CD4-positive, CD25-positive, alpha-beta regulatory T cell (primary cell): ENCODE measurements around the gene NEAT1. TPM values are rescaled to one million over a fixed set of nuclear protein-coding genes. Genes with fewer than 3 reads are reported as not detected.
"Not testable (repeated sequence)": the region's sequence is repeated elsewhere in the genome, so short reads cannot be mapped to it uniquely, and the experiment has no call there.

Experiments used
- ATAC-seq, 2 donors: fragments of 150-1000 bp; cut with Tn5 transposase; one replicate each; pipeline ENCODE4 v1.10.0; 2021; ENCODE audit warnings: low read depth in 2 of 2, moderate number of reproducible peaks in 2 of 2, moderate library complexity in 1 of 2
- DNase-seq, 3 donors: peaks; one replicate each; pipeline versions ENCODE4 v3.0.0 to v3.0.0-alpha.2; 2012 to 2022; ENCODE audit warnings: mixed read lengths in 1 of 3
- H3K27ac ChIP-seq: one replicate; pipeline ENCODE4 v1.7.0; 2013; ENCODE audit warnings: mild to moderate bottlenecking, low read length; ENCODE audit not compliant: insufficient read depth, poor library complexity, severe bottlenecking
- H3K27me3 ChIP-seq: one replicate; pipeline ENCODE4 v1.7.0; 2013; ENCODE audit warnings: low read length; ENCODE audit not compliant: control insufficient read depth, insufficient read depth
- H3K36me3 ChIP-seq: one replicate; pipeline ENCODE4 v1.7.0; 2013; ENCODE audit warnings: mild to moderate bottlenecking, low read length, moderate library complexity; ENCODE audit not compliant: control insufficient read depth, insufficient read depth
- H3K4me1 ChIP-seq: 2 replicates; pipeline ENCODE4 v1.7.0; 2013; ENCODE audit warnings: mild to moderate bottlenecking, low read length; ENCODE audit not compliant: insufficient read depth, control insufficient read depth, poor library complexity, severe bottlenecking
- H3K4me3 ChIP-seq: one replicate; pipeline ENCODE4 v1.7.0; 2013; ENCODE audit warnings: low read depth, mild to moderate bottlenecking, low read length, moderate library complexity
- H3K9me3 ChIP-seq, 2 experiments: 1 replicate in 1 of 2; 2 replicates in 1 of 2; pipeline ENCODE4 v1.7.0; 2013; ENCODE audit warnings: low read length in 2 of 2, mild to moderate bottlenecking in 1 of 2, moderate library complexity in 1 of 2; ENCODE audit not compliant: control insufficient read depth in 2 of 2
- H3K27ac Mint-ChIP-seq, 3 donors: one replicate each; pipeline ENCODE4 v1.8.0; 2020 to 2022; ENCODE audit warnings: mild to moderate bottlenecking in 3 of 3, mixed read lengths in 3 of 3, moderate library complexity in 2 of 3
- H3K27me3 Mint-ChIP-seq: one replicate; pipeline ENCODE4 v1.8.0; 2022; ENCODE audit warnings: mild to moderate bottlenecking, mixed read lengths
- H3K36me3 Mint-ChIP-seq: one replicate; pipeline ENCODE4 v1.8.0; 2020; ENCODE audit warnings: mixed read lengths
- H3K4me1 Mint-ChIP-seq, 4 donors: one replicate each; pipeline ENCODE4 v1.8.0; 2020 to 2022; ENCODE audit warnings: mixed read lengths in 4 of 4, mild to moderate bottlenecking in 1 of 4
- H3K4me3 Mint-ChIP-seq, 4 donors: one replicate each; pipeline ENCODE4 v1.8.0; 2020 to 2022; ENCODE audit warnings: mild to moderate bottlenecking in 4 of 4, mixed read lengths in 4 of 4, moderate library complexity in 3 of 4
- H3K9me3 Mint-ChIP-seq, 7 donors: one replicate each; pipeline ENCODE4 v1.8.0; 2020 to 2022; ENCODE audit warnings: mixed read lengths in 7 of 7, mild to moderate bottlenecking in 3 of 7, moderate library complexity in 2 of 7
- polyA plus RNA-seq, 4 donors: library from polyadenylated mRNA; unstranded; fragments of 300-500 nt; fragmentation: Illumina TruSeq; gene quantifications; one replicate each; pipeline ENCODE4 v1.2.3, GENCODE V29; 2021
- total RNA-seq: library from RNA; stranded (reverse); gene quantifications from one replicate; pipeline ENCODE4 v1.2.3, GENCODE V29; 2022

Gene NEAT1
- total and polyA plus RNA-seq, 5 donors from 2014 or later = 1.4 to 890 (median 2.1) TPM

- ATAC-seq = no peak
- Histone ChIP-seq H3K9me3 (no peaks in the 10 kb centered on the region), H3K27me3 (no peaks in the 10 kb centered on the region), H3K27ac (no peak overlapping the region), H3K4me3 (peak overlapping the region; percentile 77), H3K4me1 (peaks cover 12% of the 10 kb centered on the region), H3K36me3 (no peaks in the 10 kb centered on the region)
- Mint-ChIP-seq H3K9me3 (peaks cover 0 to 1% (median 0%) of the 10 kb centered on the region in 7 donors), H3K4me1 (peaks cover 0 to 28% (median 18%) of the 10 kb centered on the region in 4 donors), H3K27me3 (no peaks in the 10 kb centered on the region), H3K36me3 (no peaks in the 10 kb centered on the region), H3K27ac (peak overlapping the region in 2 of 3 donors; percentile 76 to 77), H3K4me3 (peak overlapping the region; percentile 70 to 96 (median 89))
- DNase-seq = no peak
Measured at GRCh38 chr11:65454311-65454695, 31.7 kb downstream of the NEAT1 start.

GRCh38 chr11:65454696-65455456 is 32.3 kb downstream of the NEAT1 start:
- Histone ChIP-seq H3K36me3 (no peaks in the 10 kb centered on the region), H3K9me3 (no peaks in the 10 kb centered on the region), H3K27ac (peak overlapping the region; percentile 72), H3K27me3 (no peaks in the 10 kb centered on the region), H3K4me3 (peak overlapping the region; percentile 77), H3K4me1 (peaks cover 12% of the 10 kb centered on the region)
- H3K4me3 Mint-ChIP-seq = peak overlapping the region; percentile 70 to 96 (median 89)
- H3K4me1 Mint-ChIP-seq = peaks cover 0 to 28% (median 19%) of the 10 kb centered on the region in 4 donors
- no peaks in the 10 kb centered on the region for H3K36me3 Mint-ChIP-seq
- DNase-seq (peak; percentile 60 to 81 (median 78)), ATAC-seq (peak; percentile 82 to 86)
- H3K27me3 Mint-ChIP-seq = no peaks in the 10 kb centered on the region
- H3K9me3 Mint-ChIP-seq = peaks cover 0 to 1% (median 0%) of the 10 kb centered on the region in 7 donors
- peak overlapping the region; percentile 76 to 88 (median 77) for H3K27ac Mint-ChIP-seq

GRCh38 chr11:65456418-65456817 is 33.8 kb downstream of the NEAT1 start:
- H3K4me1 Mint-ChIP-seq = peaks cover 0 to 28% (median 19%) of the 10 kb centered on the region in 4 donors
- DNase-seq = no peak
- Histone ChIP-seq H3K4me1 (peaks cover 12% of the 10 kb centered on the region), H3K27me3 (no peaks in the 10 kb centered on the region), H3K27ac (no peak overlapping the region), H3K36me3 (no peaks in the 10 kb centered on the region), H3K9me3 (no peaks in the 10 kb centered on the region), H3K4me3 (no peak overlapping the region)
- no peak for ATAC-seq
- H3K4me3 Mint-ChIP-seq = peak overlapping the region; percentile 14 to 78 (median 62)
- H3K27me3 Mint-ChIP-seq = no peaks in the 10 kb centered on the region
- H3K9me3 Mint-ChIP-seq = no peaks in the 10 kb centered on the region
- peak overlapping the region in 1 of 3 donors; percentile 16 for H3K27ac Mint-ChIP-seq
- no peaks in the 10 kb centered on the region for H3K36me3 Mint-ChIP-seq

- Mint-ChIP-seq H3K27me3 (no peaks in the 10 kb centered on the region), H3K36me3 (no peaks in the 10 kb centered on the region), H3K9me3 (no peaks in the 10 kb centered on the region), H3K4me1 (peaks cover 0 to 17% (median 11%) of the 10 kb centered on the region in 4 donors), H3K4me3 (no peak overlapping the region), H3K27ac (no peak overlapping the region)
- Histone ChIP-seq H3K4me1 (peaks cover 12% of the 10 kb centered on the region), H3K9me3 (no peaks in the 10 kb centered on the region), H3K4me3 (no peak overlapping the region), H3K27me3 (no peaks in the 10 kb centered on the region), H3K27ac (no peak overlapping the region), H3K36me3 (no peaks in the 10 kb centered on the region)
- DNase-seq (no peak), ATAC-seq (no peak)
Measured at GRCh38 chr11:65459552-65459951, 37.0 kb downstream of the NEAT1 start.

GRCh38 chr11:65465471-65465870 is 42.9 kb downstream of the NEAT1 start:
- not testable (repeated sequence) for ATAC-seq, H3K27me3 Mint-ChIP-seq, H3K27ac ChIP-seq, DNase-seq, H3K36me3 Mint-ChIP-seq, H3K9me3 Mint-ChIP-seq, H3K4me1 Mint-ChIP-seq, H3K4me3 ChIP-seq, H3K4me1 ChIP-seq, H3K36me3 ChIP-seq, H3K9me3 ChIP-seq, H3K27me3 ChIP-seq, H3K4me3 Mint-ChIP-seq
- peak overlapping the region in 2 of 3 donors; percentile 24 to 45 for H3K27ac Mint-ChIP-seq

- not testable (repeated sequence) for DNase-seq, ATAC-seq, H3K27ac ChIP-seq, H3K27me3 ChIP-seq, H3K27me3 Mint-ChIP-seq, H3K4me3 Mint-ChIP-seq, H3K36me3 ChIP-seq, H3K36me3 Mint-ChIP-seq, H3K9me3 ChIP-seq, H3K27ac Mint-ChIP-seq, H3K4me3 ChIP-seq, H3K9me3 Mint-ChIP-seq
- H3K4me1 ChIP-seq = peaks cover 12% of the 10 kb centered on the region
- peaks cover 3 to 19% (median 6%) of the 10 kb centered on the region in 4 donors for H3K4me1 Mint-ChIP-seq
Measured at GRCh38 chr11:65467306-65467705, 44.7 kb downstream of the NEAT1 start.

GRCh38 chr11:65468874-65469333 is 46.3 kb downstream of the NEAT1 start:
- Histone ChIP-seq H3K27me3 (no peaks in the 10 kb centered on the region), H3K27ac (no peak overlapping the region), H3K4me1 (peaks cover 16% of the 10 kb centered on the region), H3K4me3 (no peak overlapping the region), H3K9me3 (no peaks in the 10 kb centered on the region), H3K36me3 (no peaks in the 10 kb centered on the region)
- DNase-seq = peak; percentile 29 to 76 (median 35)
- Mint-ChIP-seq H3K4me3 (no peak overlapping the region), H3K27ac (peak overlapping the region in 2 of 3 donors; percentile 51 to 74), H3K4me1 (peaks cover 3 to 24% (median 6%) of the 10 kb centered on the region in 4 donors), H3K27me3 (no peaks in the 10 kb centered on the region), H3K9me3 (no peaks in the 10 kb centered on the region), H3K36me3 (no peaks in the 10 kb centered on the region)
- peak in 1 of 2 donors; percentile 17 for ATAC-seq
